HG03575 (cell line): ENCODE data around the gene CABYR.

ENCODE experiments used
- ATAC-seq: cut with Tn5 transposase; IDR thresholded peaks from one replicate; pipeline ENCODE4 v1.9.1; 2021; ENCODE audit not compliant: unreplicated experiment, insufficient number of reproducible peaks, low FRiP score; ENCODE audit errors: extremely low read depth

The CABYR gene

GRCh38 chr18:24185805-24186204, 46.9 kb downstream of the CABYR start:
- no peak for ATAC-seq

DNA sequence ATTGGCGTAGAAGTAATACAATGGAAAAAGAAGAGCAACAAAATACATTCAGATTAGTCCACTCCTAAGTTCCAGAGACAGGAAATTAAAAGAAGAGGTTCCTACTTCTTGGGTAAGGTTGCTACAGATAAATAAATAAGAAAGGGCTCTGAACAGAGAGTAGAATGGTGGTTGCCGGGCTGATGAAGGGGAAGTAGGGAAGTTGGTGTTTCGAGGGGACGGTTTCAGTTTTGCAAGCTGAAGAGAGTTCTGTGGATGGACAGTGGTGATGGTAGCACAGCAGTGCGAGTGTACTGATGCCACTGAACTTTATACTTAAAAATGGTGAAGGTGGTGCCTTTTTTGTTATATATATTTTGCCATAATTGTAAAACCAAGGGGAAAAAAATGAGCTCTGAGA, 48.2 kb downstream of the CABYR start:
- ATAC-seq: no peak

DNA sequence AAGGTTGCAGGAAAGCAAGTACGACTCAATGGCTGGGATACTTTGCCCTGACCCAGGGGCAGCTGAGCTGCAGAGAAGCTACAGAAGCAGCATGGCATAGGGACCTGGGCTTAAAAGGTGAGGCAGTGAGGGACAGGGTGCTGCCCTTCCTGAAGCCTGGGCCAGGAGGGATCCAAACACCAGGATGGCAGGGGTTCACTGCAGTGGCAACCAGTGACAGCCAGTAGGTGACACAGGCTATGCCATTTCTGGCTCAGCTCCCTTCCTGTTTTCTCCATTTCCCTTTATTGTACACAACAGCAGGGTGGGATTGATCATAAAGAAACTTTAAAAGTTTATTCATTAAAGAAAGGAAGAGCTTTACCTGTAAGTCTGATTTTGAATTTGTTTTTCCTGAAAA, 48.8 kb downstream of the CABYR start:
- ATAC-seq: no peak

DNA sequence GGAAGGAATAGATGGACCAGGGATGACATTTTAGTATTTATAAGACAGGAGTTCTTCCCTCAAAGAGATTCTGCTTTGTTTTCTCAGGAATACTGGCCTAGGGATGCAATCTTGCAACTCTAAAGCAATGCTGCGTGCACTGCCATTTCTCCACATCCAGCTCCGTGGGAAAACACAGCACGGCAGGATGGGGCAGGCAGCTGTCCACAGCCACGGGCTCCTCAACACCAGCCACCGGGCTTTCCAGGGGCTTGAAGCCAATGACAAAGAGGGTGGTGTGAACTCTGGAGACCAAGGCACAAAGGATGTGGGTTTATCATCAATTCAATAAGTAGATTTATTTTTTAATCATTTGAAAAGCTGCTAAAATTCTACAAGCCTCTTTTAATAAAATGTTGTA, 49.3 kb downstream of the CABYR start:
- ATAC-seq: no peak

DNA sequence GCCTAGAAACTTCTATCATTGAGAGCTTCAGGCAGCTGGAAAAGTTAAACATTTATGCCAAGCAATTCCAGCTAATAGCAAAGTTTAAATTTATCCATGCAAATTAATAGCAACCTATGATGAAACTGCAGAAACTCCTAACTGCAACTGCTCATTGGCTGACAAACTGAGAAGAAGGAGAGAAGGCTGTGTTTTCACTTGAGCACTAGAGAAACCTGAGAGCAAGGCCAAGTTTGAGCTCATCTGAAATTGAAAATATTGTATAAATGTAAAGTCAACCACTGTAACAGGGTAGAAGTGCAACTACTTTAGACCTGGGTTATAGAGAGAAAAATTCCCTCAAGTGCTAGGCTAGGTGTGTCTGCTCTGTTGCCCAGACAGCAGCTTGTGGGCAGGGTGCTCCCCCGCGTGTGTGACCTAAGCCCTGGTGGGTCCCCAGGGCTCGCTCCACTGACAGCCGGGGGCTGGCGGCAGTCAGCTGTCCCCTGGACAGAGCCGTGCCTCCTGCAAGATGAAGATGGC, 50.2 kb downstream of the CABYR start:
- ATAC-seq: peak; percentile 63

GRCh38 chr18:24189664-24190346, 50.9 kb downstream of the CABYR start:
- no peak for ATAC-seq

GRCh38 chr18:24190590-24190989, 51.7 kb downstream of the CABYR start:
- ATAC-seq: no peak

GRCh38 chr18:24195296-24196053, 56.6 kb downstream of the CABYR start:
- ATAC-seq: no peak

DNA sequence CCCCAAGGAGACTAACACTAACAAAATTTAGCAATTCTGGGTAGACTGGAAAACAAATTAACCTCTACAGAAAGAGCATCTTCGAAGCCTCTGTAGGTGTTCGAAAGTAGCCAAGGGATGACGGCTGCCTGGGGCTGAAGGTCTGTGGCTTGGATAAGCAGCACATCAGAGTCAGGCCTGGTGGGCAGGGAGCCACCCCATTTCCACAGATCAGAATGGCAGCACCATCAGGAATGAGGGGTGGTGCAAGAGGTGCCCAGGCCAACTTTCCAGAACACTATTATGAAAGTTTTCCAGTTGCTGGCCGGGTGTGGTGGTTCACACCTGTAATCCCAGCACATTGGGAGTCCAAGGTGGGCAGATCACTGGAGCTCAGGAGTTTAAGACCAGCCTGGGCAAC, 57.9 kb downstream of the CABYR start:
- no peak for ATAC-seq

DNA sequence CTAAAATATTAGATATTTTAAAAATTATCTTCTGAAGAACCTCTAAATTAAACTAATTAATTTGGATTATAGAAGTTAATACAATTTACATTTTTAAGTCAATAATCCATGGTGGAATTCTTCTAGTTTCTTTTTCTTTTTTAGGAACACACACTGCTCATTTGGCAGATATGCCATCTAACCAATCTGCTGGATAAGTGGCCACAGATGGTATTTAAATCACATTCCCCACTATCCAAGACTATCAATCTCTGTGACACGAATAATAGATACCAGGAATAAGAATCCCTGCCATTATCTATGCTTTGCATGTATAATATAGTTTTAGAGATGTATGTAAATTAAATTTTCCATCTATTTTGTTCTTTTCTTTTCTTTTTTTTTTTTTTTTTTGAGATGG, 58.5 kb downstream of the CABYR start:
- ATAC-seq: no peak

DNA sequence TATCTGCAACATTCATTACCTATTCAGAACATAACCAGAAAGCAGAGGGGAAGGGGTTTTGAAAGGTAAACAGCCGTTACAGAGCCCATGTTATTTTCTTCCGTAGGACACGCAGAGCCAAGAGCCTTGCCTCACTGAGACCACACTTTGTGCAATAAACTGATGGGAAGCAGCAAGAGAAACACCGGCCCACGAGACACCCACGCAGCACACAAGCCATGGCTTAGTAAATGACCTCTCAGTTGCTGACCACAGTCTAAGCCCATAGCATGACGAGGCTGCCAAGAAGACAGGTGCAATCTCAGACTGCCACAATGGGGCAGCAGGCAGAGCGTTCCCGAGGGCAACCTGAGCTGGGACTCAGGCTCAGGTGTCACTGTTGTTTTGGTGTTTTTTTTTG, 59.6 kb downstream of the CABYR start:
- no peak for ATAC-seq

DNA sequence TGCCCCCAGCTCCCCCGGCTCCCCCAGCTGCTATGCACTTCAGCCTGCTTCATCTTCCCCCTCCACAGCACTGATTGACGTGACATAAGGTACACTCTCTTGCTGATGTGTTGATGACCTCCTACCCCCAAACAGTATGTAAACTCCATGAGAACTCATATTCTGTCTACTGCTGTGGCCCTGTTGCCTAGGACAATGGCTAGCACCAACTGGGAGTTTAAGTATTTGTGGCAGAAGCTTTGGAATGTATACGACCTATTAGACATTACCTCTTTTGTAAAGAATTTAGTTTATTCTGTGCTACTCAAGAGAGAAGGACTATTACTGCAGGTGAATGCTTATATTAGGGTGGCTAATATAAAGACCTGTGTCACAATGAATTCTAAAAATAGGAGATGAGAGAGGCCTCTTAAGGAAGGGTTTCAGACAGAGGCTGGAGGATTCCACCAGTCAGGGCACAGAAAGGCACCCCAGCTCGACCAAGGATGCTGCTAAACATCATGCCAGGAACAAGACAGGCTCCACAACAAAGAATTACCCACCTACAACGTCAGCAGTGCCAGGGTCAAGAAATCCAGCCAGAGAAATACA, 60.6 kb downstream of the CABYR start:
- ATAC-seq: no peak

GRCh38 chr18:24200494-24201290, 61.8 kb downstream of the CABYR start:
- ATAC-seq: no peak

DNA sequence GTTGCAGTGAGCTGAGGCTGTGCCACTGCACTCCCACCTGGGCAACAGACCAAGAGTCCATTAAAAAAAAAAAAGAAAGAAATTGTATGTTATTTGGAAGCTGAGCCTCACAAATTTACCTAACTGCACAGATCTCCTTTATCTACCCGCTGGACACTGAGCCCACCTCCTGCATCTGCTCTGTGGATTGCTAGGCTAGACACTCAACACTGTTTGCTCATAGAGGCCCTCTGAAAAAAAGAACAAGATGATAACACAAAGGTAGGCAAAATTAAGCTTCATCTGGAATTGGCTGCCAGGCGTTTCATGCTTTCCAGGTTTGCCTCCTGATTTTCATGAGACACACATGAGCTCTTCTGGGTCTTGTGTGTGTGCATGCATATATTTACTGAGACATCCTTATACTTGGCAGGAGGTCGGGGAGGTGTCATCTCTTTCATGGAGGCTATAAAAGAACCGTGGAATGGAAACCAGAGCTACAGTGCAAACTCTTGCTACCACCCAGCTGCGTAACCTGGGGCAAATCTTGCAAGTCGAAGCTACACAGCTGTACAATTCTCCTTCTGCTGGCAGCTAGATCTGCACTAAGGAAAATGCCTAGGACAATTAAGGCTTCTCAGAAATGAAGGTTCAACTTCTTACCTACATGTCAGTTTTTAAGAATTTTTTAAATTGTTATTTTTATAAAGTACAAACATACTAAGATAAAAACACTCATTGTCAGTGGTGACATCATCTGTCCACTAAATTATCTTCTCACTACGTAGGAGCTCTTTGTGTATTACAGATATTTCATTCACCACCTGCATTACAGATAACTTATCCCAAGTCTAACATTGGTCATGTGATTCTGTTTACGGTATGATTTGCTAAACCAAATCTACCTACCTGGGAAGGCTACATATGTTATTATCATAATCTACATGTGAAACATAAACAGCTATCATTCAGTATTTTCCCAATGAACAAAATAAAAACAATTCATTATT, 63.1 kb downstream of the CABYR start:
- ATAC-seq: no peak

- ATAC-seq: no peak
Observed at GRCh38 chr18:24204904-24205303, 66.0 kb downstream of the CABYR start.

- no peak for ATAC-seq
Observed at GRCh38 chr18:24208270-24209035, 69.6 kb downstream of the CABYR start.

GRCh38 chr18:24209558-24209957, 70.7 kb downstream of the CABYR start:
- no peak for ATAC-seq
